BE2C (cell line): Measurements from ENCODE around the gene SPOCK2.

Experiments used
- DNase-seq: peaks from one replicate; pipeline ENCODE4 v3.0.0-alpha.2; 2020
- H3K27me3 ChIP-seq: fragments of 250-450 bp; sonication (Bioruptor Pico); 2 replicates; pipeline ENCODE4 v1.5.1; 2020; ENCODE audit warnings: mild to moderate bottlenecking
- H3K36me3 ChIP-seq: fragments of 250-450 bp; sonication (Bioruptor Pico); 2 replicates; pipeline ENCODE4 v1.5.1; 2020; ENCODE audit warnings: mild to moderate bottlenecking
- H3K4me1 ChIP-seq: fragments of 250-450 bp; sonication (Bioruptor Pico); 2 replicates; pipeline ENCODE4 v1.5.1; 2020
- H3K4me3 ChIP-seq: 2 replicates; pipeline ENCODE4 v1.5.1; 2011; ENCODE audit warnings: low read depth, low read length
- H3K9me3 ChIP-seq: fragments of 250-450 bp; sonication (Bioruptor Pico); 2 replicates; pipeline ENCODE4 v1.5.1; 2020
- TF ChIP-seq, protein P1 (sequence below): IDR thresholded peaks from 2 replicates; pipeline ENCODE4 v1.5.1; 2012; ENCODE audit warnings: mild to moderate bottlenecking, low read depth, low read length

The SPOCK2 gene

DNA sequence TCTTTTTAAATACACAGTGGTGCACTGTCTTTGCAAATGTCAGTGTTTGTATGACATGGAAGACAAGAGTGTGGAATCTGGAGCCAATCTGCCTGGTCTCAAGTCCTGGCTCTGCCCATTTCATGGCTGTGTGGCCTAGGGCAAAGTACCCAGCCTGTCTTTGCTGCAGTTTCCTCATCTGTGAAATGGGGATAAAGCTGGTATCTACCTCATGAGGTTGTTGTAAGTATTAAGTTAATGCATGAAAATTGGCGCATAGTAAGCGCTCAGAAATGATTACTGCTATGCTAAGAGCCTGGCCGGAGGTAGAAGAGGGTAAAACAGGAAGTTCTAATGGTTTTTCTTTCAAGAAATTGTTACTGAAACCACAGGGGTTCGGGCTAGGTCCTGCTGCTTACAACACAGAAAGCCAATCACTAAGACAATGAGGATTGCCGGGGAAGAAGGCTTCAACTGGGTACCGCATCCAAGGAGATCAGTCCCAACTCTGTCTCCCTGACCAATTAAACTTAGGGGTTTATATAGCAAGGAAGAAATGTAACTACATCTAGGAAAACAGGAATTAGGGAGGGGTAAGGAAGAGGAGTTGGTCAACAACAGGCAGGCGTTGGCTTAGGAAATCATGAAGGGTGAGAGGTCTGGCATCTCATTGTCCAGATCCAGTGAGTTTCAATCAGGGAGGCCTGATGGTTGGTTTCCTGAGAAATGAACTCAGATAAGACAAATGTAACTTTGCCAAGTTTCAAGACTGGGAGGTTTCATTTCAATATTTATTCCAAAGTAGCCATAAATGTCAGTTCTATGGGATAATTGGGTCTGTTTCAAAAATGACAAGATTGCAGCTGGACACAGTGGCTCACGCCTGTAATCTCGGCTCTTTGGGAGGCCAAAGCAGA lies 67.2 kb downstream of the SPOCK2 start:
- DNase-seq = no peak
- Histone ChIP-seq H3K27me3 (no peaks in the 10 kb centered on the region), H3K4me3 (no peak overlapping the region), H3K9me3 (no peaks in the 10 kb centered on the region), H3K4me1 (no peaks in the 10 kb centered on the region), H3K36me3 (no peaks in the 10 kb centered on the region)
- TF ChIP-seq, protein P1, sequence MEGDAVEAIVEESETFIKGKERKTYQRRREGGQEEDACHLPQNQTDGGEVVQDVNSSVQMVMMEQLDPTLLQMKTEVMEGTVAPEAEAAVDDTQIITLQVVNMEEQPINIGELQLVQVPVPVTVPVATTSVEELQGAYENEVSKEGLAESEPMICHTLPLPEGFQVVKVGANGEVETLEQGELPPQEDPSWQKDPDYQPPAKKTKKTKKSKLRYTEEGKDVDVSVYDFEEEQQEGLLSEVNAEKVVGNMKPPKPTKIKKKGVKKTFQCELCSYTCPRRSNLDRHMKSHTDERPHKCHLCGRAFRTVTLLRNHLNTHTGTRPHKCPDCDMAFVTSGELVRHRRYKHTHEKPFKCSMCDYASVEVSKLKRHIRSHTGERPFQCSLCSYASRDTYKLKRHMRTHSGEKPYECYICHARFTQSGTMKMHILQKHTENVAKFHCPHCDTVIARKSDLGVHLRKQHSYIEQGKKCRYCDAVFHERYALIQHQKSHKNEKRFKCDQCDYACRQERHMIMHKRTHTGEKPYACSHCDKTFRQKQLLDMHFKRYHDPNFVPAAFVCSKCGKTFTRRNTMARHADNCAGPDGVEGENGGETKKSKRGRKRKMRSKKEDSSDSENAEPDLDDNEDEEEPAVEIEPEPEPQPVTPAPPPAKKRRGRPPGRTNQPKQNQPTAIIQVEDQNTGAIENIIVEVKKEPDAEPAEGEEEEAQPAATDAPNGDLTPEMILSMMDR = no peak

GRCh38 chr10:72019085-72019876 lies 69.1 kb downstream of the SPOCK2 start:
- Histone ChIP-seq H3K9me3 (no peaks in the 10 kb centered on the region), H3K4me1 (peaks cover 5% of the 10 kb centered on the region; the same call in 1 of the 2 replicates), H3K27me3 (no peaks in the 10 kb centered on the region), H3K4me3 (no peak overlapping the region), H3K36me3 (no peaks in the 10 kb centered on the region)
- TF ChIP-seq, protein P1 = no peak
- no peak for DNase-seq

DNA sequence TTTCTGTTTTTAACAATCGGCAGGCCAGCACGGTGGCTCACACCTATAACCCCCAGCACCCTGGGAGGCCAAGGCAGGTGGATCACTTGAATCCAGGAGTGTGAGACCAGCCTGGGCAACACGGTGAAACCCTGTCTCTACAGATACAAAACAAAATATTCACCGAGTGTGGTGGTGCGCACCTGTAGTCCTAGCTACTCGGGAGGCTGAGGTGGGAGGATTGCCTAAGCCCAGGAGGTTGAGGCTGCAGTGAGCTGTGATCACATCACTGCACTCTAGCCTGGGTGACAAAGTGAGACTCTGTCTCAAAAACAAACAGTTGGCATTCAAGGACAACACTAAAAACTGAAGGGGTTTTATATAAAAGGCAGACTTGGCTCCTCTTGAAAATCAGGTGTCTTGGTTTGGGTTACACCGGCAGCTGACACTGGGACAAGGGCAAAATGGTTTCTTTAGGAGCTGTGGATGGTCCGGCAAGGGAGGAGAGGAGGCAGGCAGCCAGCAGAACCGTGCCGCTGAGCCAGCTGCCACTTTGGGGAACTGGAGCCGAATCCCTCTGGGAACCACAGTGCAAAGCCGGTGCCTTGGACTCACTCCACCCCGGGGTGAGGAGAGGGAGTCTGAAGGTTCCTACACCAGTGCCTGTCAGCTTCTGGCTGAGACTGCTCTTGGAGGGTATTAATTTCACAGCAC lies 71.6 kb downstream of the SPOCK2 start:
- no peaks in the 10 kb centered on the region for H3K36me3 ChIP-seq
- H3K4me3 ChIP-seq = no peak overlapping the region
- H3K9me3 ChIP-seq = no peaks in the 10 kb centered on the region
- TF ChIP-seq, protein P1 = no peak
- no peak for DNase-seq
- H3K4me1 ChIP-seq = peaks cover 24% of the 10 kb centered on the region
- H3K27me3 ChIP-seq = no peaks in the 10 kb centered on the region

DNA sequence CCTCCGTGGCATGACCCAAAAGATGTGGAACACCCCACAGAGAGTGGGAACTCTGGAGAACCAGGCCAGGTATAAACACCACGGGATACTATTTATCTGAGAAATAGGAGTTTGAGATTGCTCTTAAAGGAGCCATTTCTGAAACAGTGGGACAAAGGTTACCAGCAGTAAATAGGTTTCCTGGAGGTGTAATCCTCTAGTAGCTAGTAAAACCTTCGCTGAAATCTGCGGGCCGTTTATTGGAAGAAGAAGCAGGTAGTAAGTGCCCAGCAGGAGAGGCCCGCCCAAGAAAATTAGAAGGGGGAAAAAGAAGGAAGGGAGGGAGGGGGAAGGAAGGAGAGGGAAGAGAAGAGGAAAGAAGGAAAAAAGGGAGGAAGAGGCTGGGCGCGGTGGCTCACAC lies 72.5 kb downstream of the SPOCK2 start:
- TF ChIP-seq, protein P1 = no peak
- no peak overlapping the region for H3K4me3 ChIP-seq
- H3K9me3 ChIP-seq = no peaks in the 10 kb centered on the region
- no peaks in the 10 kb centered on the region for H3K36me3 ChIP-seq
- no peaks in the 10 kb centered on the region for H3K27me3 ChIP-seq
- H3K4me1 ChIP-seq = peaks cover 25% of the 10 kb centered on the region
- no peak for DNase-seq

DNA sequence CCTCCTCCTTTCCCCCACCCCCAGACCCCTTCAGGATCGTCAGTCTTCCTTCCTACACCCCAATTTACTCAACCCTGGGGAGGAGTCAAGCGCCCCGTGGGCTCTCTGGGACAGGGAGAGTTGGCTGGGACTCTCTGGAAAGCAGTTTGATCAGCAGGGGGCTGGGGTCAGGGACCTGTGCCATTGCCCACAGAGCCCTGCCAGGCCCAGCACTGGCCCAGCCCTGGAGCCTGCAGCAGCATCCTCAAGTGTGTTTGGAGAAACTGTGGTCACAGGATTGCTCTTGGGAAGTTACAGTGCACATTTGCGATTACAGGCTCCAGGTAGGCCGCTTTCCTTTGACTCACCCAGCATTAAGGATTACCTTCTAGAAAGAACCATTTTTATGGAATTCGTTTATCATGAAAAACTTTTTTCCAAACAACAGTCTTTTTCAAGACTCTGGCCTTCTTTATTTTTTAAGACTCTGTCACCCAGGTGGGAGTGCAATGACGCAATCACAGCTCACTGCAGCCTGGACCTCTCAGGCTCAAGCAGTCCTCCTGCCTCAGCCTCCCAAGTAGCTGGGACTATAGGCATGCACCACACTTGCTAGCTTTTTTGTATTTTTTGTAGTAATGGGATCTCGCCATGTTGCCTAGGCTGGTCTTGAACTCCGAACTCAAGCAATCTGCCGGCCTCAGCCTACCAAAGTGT lies 73.4 kb downstream of the SPOCK2 start:
- Histone ChIP-seq H3K27me3 (no peaks in the 10 kb centered on the region), H3K9me3 (no peaks in the 10 kb centered on the region), H3K4me1 (peaks cover 34% of the 10 kb centered on the region), H3K36me3 (no peaks in the 10 kb centered on the region), H3K4me3 (no peak overlapping the region)
- TF ChIP-seq, protein P1 = no peak
- no peak for DNase-seq
